ENCODE results near the gene FAM184B. TPM values are rescaled to one million over a fixed set of nuclear protein-coding genes. Genes with fewer than 3 reads are reported as not detected.

The FAM184B gene
- total RNA-seq, 4 donors from 2014 or later: 0.11 to 0.53 (median 0.49) TPM; not detected in 1

DNA sequence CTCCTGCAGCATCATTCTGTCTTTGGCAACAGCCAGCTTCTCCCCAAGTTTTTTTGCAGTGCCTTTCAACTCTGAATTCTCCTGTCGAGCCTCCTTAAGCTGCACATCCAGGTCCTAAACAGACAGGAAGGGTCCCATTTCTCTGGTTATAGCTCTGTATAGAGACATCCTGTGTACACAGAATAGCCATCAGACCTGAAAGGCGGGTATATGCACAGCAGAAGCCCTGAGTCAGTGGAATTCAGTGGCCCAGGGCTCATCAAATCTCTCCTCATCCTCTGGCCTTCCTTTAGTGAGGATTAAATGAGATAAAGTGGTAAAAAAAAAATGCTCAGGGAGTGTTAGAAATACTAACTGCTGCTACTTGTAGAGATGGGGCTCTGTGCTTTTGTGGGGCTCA is 73.8 kb downstream of the FAM184B start:
- H3K36me3 ChIP-seq: no peaks in the 10 kb centered on the region
- H3K9me3 ChIP-seq: no peaks in the 10 kb centered on the region
- in situ Hi-C loops (cut with MboI; ENCODE audit: low sequenced_read_pairs in 4 of 4) (no loop called here), intact Hi-C loops (cut with DNase I; ENCODE audit: low total_unique reads) (no loop called here)
- no peak overlapping the region for H3K27ac ChIP-seq
- H3K4me1 ChIP-seq: no peaks in the 10 kb centered on the region
- TF ChIP-seq, protein P1, sequence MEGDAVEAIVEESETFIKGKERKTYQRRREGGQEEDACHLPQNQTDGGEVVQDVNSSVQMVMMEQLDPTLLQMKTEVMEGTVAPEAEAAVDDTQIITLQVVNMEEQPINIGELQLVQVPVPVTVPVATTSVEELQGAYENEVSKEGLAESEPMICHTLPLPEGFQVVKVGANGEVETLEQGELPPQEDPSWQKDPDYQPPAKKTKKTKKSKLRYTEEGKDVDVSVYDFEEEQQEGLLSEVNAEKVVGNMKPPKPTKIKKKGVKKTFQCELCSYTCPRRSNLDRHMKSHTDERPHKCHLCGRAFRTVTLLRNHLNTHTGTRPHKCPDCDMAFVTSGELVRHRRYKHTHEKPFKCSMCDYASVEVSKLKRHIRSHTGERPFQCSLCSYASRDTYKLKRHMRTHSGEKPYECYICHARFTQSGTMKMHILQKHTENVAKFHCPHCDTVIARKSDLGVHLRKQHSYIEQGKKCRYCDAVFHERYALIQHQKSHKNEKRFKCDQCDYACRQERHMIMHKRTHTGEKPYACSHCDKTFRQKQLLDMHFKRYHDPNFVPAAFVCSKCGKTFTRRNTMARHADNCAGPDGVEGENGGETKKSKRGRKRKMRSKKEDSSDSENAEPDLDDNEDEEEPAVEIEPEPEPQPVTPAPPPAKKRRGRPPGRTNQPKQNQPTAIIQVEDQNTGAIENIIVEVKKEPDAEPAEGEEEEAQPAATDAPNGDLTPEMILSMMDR (IDR thresholded peaks at IDR 0.05 in 4 of 5, conservative IDR thresholded peaks at IDR 0.05 in 1 of 5): no peak
- no peak for TF ChIP-seq POLR2A (IDR thresholded peaks at IDR 0.05)
- ATAC-seq (no peak), DNase-seq (no peak)
- H3K4me3 ChIP-seq: no peak overlapping the region
- H3K27me3 ChIP-seq: no peaks in the 10 kb centered on the region

GRCh38 chr4:17705107-17705506 is 76.3 kb downstream of the FAM184B start:
- no peak for ATAC-seq
- in situ Hi-C loops (cut with MboI; ENCODE audit: low sequenced_read_pairs in 4 of 4): no loop called here
- TF ChIP-seq POLR2A (IDR thresholded peaks at IDR 0.05): no peak
- TF ChIP-seq, protein P1 (IDR thresholded peaks at IDR 0.05 in 4 of 5, conservative IDR thresholded peaks at IDR 0.05 in 1 of 5): no peak
- Histone ChIP-seq H3K4me1 (peaks cover 0 to 8% of the 10 kb centered on the region in 2 donors), H3K36me3 (no peaks in the 10 kb centered on the region), H3K27me3 (no peaks in the 10 kb centered on the region), H3K9me3 (no peaks in the 10 kb centered on the region), H3K27ac (no peak overlapping the region), H3K4me3 (no peak overlapping the region)
- intact Hi-C loops (cut with DNase I; ENCODE audit: low total_unique reads): no loop called here
- no peak for DNase-seq

- in situ Hi-C loops (cut with MboI; ENCODE audit: low sequenced_read_pairs in 4 of 4) (no loop called here), intact Hi-C loops (cut with DNase I; ENCODE audit: low total_unique reads) (no loop called here)
- DNase-seq: no peak
- Histone ChIP-seq H3K36me3 (no peaks in the 10 kb centered on the region), H3K4me1 (peaks cover 0 to 8% of the 10 kb centered on the region in 2 donors), H3K27ac (no peak overlapping the region), H3K4me3 (no peak overlapping the region), H3K27me3 (no peaks in the 10 kb centered on the region), H3K9me3 (no peaks in the 10 kb centered on the region)
- no peak for ATAC-seq
- TF ChIP-seq, protein P1 (IDR thresholded peaks at IDR 0.05 in 4 of 5, conservative IDR thresholded peaks at IDR 0.05 in 1 of 5): no peak
- TF ChIP-seq POLR2A (IDR thresholded peaks at IDR 0.05): no peak
Measured at GRCh38 chr4:17704020-17704650, 77.3 kb downstream of the FAM184B start.

DNA sequence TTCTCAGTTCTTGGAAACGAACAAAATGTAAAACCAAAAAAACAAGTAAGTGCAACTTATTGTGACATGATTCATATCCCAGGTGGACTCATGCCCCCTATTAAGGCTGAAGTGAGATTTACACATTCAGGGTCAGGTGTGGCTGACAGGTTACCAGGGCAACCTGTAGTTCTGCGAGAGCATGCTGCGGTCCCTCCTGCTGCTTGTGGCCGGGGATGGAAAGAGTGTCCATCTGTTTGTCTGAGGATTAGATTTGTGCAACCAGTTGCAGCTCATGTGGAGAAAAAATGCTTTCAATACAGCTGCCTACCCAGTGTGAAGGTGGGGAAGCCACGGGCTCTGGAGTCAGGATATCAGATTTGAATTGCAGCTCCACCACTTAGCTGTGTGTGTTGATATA is 78.8 kb downstream of the FAM184B start:
- intact Hi-C loops (cut with DNase I; ENCODE audit: low total_unique reads): no loop called here

More for the DNA sequence above, 78.8 kb downstream of the FAM184B start:
- H3K27ac ChIP-seq: no peak overlapping the region
- H3K4me3 ChIP-seq: no peak overlapping the region
- no peak for ATAC-seq
- no peaks in the 10 kb centered on the region for H3K9me3 ChIP-seq
- H3K27me3 ChIP-seq: no peaks in the 10 kb centered on the region
- no peak for DNase-seq
- no peaks in the 10 kb centered on the region for H3K36me3 ChIP-seq
- TF ChIP-seq, protein P1 (IDR thresholded peaks at IDR 0.05 in 4 of 5, conservative IDR thresholded peaks at IDR 0.05 in 1 of 5): no peak
- TF ChIP-seq POLR2A (IDR thresholded peaks at IDR 0.05): no peak
- in situ Hi-C loops (cut with MboI; ENCODE audit: low sequenced_read_pairs in 4 of 4): no loop called here
- peaks cover 0 to 8% of the 10 kb centered on the region in 2 donors for H3K4me1 ChIP-seq

All from gastrocnemius medialis (tissue), 4 donors.